ENCODE results near the gene SGSM2.

GRCh38 chr17:2397247-2398171 is 60.2 kb downstream of the SGSM2 start:
- TF ChIP-seq POLR2A (IDR thresholded peaks at IDR 0.05) = no peak
- no peak for TF ChIP-seq CTCF (IDR thresholded peaks at IDR 0.05)
